Stimulated activated CD4-positive, alpha-beta T cell treated with anti-CD3 and anti-CD28 coated beads, Interleukin-12 subunit alpha, Interleukin-12 subunit beta, amount 100 ng/mL, for 4 hours (primary cell): ENCODE results near the gene ASAP3.

ENCODE experiments used
- DNase-seq: peaks from one replicate; pipeline ENCODE4 v3.0.0-alpha.2; 2020

ASAP3 gene

DNA sequence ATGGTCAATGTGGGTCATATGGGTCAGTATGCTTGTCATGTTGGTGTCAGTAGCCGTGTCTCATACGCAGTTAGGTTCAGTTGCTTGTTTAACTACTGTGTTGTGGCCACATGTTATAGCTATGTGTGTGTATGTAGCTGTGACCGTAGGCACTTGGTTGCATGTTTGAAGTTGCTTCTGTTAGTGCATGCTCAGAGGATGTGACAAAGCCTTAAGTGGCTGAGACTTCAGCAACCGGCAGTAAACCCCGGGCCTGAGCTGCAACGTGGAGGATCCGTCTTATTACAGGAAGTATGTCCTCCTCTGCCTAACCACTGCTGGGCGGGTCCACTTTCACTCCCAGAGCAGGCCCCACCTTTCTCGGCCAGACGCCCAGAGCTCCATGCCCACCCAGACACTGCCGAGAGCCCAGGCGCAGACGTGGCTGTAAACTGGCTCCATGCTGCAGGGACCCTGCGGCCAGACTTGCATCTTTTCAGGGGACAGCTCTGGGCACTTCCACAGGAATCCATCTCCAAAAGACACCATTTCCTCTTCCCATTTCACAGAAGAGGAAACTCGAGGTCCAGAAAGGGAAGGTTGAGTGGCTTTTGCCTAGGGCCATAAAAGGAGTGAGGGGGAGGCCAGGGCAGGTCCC is 61.6 kb downstream of the ASAP3 start:
- DNase-seq: peak; percentile 30

DNA sequence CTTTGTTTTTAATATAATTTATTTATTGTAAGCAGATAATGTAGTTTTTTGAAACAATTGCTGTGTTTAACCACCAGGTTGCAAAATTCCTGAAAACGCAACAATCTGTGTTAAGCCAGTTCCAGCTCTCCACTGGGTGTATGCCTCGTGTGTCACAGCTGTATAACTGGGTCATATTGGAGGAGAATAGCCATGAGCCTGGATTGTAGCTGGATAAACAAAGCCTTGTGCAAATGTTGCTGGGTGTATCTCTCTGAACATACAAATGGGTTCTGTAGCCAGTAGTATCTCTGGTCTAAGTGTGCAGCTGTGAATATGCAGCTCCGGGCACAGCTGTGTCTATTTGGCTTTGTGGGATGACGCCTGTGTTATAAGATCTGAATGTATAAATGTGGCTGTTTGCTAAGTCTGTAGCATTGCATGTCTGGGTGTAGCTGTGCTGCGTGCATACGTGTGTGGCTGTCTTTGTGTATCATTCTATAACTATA is 62.2 kb downstream of the ASAP3 start:
- no peak for DNase-seq

DNA sequence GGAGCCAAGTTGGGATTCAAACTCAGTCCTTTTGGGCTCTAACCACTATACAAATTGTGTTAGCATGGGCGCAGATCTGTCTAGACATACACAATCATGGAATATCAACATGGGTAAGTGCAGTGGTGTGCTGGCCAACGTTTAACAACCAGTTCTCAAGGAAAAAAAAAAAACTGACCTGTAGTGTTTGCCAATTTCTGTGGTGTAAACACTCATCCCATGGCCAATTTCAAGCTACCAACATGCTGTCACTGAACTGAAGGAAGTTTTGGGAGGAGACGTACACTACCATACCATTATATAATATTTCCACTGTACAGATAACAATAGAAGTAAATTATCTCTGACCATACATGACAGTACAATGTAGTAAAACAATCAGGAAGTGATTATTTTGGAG is 62.6 kb downstream of the ASAP3 start:
- DNase-seq: no peak

DNA sequence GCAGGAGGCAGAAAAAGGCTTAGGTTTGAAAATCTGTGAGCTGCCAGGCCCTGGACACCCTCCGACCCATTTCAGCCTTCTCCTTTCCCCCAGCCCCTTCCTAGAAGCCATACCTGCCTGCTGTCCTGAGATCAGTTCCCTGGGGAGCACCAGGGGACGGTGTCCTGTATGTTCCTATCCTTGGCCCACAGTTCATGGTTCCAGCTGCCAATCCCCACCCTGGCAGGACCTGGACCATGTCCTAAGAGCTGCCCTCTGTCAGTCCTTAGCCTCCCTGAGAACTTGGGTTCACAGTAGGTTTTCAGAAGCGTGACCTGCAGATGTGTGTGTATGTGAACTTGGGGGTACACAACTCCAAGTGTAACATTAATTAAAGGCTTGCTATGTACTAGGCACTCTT is 63.2 kb downstream of the ASAP3 start:
- no peak for DNase-seq

DNA sequence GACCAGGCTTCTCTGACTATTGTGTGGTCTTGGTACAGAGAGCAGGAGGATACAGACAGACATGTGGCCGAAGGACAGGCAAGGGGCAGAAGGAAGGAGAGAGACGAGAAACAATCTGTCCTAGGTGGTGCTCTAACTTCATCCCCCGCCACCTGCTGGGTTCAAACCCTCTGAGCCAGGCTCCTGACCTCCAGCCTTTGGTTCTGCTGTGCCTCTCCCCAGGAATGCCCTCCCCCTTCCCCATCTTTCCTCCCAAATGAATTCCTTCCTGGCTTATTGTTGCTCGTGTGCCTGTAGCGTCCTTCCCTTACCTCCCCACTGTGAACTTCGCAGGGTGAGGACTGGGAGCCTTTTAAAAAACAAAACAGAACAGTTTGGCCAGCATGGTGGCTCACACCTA is 64.8 kb downstream of the ASAP3 start:
- no peak for DNase-seq

DNA sequence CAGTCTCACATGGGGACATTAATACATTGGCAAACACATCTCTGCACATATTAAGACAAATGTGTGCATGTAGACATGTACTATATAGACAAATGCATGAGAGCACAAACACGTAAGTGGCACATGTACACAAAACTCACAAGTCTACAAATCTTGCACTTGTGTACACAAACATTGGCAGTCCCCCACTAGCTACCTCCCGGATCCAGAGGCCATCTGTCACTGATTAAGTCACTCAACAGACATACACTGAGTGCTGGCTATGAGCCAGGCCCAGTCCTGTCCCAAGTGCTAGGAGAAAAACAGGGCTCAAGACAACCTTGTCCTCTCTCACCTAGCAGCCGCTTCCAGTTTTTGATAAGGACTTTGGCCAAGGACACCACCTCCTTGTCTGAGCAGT is 66.4 kb downstream of the ASAP3 start:
- DNase-seq: no peak

DNA sequence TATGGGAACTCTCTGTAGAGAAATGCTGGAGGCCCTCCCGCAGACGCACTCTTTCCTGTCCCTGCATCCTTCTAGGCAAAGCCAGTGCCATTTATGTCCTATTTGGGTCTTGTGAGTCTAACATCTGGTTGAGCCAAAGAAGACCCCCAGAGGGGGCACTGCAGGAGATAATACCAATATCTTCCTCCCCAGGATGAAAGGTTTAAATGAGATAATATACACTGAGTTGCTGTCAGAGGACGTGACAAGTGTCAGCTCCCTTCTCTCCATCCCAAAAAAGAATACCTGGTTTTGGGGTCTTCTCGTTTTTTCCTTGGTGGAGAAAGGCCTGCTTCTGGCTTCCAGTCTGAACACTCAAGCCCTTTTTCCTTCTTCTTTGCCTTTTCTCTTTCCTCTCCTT is 67.0 kb downstream of the ASAP3 start:
- no peak for DNase-seq

DNA sequence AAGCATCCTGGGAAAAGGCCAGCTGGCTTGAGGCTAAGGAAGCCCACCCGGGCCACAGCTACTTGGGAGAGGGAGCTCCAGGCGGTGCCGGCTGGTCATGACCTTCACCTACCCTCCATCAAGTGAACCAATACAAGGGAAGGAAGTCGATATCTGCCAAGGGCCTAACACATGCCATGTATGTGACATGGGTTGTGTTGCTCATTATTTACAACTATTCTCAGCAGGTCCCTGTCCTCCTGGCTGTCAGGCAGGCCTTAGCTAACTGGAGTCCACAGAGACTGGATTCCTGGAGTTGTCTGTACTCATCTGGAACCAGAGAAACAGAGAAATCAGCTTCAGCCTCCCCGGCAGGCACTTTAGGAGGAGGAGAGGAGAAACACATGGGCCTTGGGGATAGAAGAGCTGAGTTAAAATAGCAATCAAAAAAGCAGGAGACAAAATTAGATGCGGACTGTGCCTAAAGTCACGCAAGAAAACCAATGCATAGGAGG is 75.1 kb downstream of the ASAP3 start:
- DNase-seq: no peak

DNA sequence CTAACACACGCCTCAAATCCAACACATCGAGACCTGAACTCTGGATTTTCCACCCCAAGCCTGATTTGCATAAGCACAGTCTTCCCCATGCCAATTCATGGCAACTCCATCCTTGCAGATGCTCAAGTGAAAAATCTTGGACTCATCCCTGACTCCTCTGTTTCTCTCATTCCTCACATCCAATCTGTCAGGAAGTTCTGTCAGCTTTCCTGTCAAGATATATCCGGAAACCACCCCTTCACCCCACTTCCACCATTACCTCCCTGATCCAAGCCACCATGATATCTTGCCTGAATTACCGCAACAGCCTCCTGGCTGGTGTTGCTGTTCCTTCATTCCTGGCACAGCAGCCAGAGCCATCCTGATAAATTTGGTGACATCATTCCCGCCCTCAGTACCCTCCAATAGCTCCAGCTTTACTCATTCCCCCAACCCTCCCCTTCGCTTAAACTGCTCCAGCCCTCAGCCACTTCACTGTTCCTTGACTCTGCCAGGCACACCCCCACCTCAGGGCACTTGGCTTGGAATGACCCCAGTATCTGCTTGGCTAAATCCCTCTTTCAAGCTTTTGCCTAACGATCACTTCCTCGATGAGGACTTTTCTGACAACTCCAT is 76.9 kb downstream of the ASAP3 start:
- no peak for DNase-seq

DNA sequence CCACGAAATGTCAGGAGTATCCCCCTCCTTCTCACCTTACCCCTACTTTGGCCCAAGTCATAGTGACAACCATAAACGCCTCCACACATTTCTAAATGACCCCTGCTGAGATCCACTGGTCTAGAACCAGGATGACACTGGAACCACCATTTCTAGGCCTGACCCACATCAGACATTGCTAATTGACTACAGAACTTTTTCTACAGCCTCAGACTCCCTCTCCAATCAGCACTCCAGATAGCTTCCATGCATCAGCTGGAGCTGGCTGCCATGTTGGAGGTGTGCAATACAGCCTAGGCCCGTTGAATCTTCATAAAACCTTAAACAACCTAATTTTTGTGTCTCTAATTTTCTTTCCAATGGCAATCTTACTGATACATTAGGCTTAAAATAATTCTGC is 78.0 kb downstream of the ASAP3 start:
- no peak for DNase-seq

DNA sequence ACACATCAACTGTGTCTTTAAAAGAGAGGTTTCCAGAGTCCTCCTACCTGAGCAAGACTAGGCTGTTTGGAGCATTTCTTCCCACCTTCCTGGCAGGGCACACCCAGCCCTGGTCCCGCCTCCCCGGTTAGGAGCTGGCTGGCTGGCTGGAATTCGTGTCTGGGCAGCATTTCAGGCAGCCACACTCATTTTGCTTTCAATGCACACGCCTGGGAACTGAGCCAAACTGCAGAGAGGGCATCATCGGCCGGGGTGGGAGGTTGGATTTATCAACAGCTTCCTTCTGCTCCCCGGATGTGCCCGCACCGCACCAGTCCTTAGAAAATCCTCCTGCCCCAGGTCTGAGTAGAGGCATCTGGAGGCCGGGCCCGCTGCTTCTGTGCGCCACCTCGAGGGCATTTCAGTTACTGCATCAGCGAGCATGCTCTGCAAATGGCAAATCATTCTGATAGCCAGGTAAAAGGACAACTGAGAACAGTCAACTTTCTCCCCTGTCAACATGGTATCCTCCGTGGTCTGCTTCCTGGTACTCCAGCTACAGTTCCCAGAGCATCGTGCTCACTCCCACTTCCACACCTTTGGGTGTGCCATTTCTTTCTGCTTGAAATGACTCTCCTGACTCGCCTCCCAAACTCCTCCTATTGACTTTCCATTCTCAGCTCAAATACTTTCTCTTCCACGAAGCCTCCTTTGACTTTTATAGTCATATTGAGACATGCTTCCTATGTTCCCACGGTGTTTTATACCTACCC is 80.1 kb downstream of the ASAP3 start:
- peak; percentile 85 for DNase-seq

DNA sequence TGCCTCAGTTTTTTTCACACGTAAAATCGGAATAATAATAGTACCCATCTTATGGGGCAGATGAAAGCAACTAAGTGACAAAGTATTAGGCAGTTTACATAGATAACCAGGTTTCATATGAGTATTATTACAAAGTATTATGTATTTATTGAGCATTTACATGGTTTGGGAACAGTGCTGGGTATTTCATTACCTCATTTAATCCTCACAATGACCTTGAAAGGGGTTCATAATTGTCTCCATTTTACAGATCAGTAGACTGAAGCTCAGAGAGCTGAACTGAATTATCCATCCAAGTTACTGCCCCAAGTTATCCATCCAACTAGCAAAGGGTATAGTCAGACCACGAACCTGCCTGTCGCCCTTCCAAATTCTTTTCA is 80.6 kb downstream of the ASAP3 start:
- no peak for DNase-seq

DNA sequence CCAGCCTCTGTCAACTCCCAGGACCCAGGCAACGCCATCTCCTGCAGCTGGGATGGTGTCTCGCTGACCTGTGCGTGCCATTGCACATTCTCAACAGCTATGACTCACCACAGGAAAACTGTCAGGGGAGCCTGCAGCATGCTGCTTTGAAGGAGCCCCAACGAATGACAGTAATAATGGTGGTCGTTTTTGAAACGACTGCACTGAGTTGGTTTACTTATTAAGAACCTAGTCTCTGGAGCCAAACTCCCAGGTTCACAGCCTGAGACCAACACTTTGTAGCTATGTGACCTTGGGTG is 81.0 kb downstream of the ASAP3 start:
- DNase-seq: no peak

DNA sequence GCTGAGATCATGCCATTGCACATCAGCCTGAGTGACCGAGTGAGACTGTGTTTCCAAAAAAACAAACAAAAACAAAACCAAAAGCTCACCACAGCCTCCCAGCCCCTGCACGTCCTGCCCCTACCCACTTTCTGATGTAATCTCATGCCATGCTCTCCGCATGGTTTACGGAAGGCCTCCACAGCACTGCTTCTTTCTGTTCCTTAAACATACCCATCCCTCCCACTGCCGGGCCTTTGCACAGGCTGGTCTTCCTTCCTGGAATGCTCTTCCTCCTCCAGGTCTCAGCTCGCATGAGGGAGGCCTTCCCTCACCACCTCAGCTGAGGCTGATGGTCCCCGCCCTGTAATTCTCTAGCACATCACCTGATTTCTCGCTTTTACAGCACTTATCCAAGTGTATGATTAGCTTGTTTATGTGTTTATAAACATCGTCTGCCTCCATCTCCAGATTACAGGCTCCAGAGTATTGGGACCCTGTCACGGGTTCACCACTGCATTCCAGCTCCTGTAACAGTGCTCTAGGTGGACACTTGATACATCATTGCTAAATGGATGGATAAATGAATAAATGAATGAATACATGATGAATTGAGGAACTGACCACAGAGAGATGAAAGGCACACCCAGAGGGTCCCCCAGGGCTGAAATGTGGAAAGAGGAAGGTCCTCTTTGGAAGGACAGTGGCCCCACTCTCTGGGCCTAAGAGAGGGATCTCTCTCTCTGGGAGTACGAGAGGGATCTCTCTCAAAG is 81.5 kb downstream of the ASAP3 start:
- no peak for DNase-seq

DNA sequence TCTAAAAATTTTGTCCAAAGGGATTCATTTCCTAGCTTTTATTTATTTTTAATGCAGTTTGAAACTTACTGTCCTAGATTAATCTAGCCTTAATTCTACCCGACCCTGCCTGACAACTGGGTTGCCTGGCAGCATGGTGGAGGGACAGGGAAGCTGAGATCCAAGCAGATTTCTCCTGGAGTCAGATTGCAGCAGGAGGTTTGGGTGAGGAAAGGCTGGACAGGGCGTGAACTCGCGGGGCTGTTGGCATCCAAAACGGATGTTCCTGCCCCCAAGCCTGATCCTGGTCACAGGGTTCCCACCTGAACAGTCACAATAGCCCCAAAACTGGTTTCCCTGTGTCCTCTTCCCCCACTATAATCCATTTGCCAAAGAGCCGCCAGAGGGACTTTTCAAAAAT is 82.7 kb downstream of the ASAP3 start:
- DNase-seq: no peak

DNA sequence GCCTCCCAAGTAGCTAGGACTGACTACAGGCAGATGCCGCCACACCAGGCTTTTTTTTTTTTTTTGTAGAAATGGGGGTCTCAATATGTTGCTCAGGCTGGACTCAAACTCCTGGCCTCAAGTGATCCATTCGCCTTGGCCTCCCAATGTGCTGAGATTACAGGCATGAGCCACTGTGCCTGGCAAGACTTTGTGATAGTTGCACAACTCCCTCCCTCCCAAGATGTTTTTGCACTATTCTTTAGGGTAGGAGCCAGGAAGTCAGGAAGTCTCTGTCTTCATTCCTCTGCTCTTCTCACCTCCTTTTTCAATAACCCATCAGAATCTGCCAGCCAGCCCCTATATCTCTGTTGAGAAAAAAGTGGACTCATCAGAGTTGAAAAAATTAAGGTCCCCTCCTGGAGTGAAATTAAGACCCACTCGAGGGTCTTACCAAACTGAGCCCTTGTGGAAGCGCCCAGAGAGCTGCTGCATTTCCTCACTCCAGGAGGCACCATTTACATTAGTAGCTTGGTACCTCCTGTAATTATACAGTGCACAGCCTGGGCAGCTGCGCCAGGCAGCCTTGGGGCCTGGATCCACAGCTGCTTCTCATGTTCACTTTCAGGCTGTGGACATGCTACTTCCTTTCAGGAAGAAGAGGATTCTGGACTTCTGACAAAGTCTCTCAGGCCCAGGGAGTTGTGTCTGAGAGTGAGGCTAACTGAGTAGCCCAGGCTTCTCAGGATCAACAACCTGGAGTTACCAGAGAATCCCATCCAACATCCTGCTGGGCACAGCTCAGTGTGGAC is 83.5 kb downstream of the ASAP3 start:
- DNase-seq: no peak

DNA sequence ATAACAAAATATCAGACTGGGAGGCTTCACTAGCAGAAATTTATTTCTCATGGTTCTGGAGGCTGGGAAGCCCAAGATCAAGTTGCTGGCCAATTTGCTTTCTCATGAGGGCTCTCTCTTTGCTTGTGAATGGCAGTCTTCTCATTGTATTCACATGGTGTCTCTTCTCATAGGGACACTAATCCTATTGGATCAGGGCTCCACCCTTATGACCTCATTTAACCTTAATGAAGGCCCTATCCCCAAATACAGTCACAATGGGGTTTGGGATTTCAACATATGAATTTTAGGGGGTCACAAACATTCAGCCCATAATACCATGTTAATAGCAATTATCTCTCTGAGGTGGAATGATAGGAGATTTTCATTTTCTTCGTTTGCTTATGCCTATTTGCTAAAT is 84.8 kb downstream of the ASAP3 start:
- DNase-seq: no peak

DNA sequence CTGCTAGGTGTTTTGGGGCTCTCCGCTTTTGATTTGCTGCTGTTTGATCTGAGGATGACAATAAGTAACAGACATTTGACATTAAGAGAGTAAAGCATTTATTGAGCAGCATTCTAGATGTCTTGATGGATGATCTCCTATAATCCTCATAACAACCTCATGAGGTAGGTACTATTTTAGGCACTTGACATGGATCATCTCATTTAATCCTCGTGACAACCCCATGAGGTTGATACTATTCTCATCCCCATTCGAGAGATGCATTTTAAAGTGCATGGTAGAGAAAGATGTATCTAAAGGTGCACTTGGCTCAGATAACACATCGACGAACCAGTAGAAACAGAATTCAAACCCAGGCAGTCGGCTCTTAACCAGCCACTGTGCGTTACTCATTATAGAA is 86.1 kb downstream of the ASAP3 start:
- DNase-seq: no peak

DNA sequence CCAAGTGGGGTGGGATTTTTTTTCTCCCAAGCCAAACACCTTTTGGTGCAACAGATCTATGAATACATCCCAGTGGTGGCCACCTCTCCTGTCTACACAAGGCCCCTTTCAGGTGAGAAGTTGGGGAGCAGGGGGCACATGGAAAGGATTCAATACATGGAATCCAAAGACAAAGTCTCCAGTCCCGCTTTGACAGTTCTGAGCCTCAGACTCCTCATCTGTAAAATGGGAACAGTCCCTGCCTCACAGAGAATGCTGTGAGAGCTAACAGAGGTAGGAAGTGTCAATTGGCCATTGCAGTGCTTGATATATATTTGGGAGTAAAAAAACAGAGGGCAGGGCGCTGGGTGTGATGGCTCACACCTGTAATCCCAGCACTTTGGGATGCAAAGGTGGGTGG is 87.6 kb downstream of the ASAP3 start:
- DNase-seq: no peak

DNA sequence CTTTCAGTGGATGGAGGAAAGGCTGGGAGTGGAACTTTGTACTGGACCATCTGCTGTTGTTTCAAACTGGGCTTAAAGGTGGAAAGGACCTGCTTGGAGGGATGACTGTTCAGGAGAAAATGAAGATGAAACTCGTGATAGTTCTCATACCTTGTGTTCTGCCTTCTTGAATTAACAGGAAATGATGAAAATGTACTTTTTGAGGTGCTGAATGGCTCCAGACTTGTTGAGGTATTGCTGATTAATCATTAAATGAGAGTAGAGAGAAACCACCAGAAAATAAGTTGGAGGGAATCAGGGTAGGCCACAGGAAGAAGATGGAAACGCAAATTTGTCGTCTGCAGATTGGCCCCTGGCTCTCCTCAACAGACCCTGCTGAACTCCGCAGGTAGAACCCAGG is 88.1 kb downstream of the ASAP3 start:
- no peak for DNase-seq

DNA sequence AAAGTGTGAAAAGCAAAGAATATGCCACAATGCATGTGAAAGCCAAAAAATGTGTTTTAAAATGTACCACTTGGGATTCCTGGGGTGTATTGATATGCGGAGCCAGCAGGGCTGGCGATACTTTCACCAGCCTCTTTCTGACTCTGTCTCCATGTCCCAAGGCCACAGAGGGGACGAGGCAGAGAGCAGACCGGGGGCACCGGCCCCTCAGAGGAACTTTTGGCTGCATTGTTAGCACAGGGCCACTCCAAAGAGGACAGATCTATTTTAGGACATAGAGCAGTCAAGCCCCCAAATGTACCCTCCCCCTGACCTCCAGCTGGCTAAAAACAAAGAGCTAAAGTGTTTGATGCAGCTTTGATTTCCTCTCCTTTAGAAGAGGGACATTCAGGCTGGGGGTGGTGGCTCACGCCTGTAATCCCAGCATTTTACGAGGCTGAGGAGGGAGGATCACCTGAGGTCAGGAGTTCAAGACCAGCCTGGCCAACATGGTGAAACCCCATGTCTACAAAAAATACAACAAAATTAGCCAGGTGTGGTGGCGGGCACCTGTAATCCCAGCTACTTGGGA is 88.7 kb downstream of the ASAP3 start:
- DNase-seq: no peak

DNA sequence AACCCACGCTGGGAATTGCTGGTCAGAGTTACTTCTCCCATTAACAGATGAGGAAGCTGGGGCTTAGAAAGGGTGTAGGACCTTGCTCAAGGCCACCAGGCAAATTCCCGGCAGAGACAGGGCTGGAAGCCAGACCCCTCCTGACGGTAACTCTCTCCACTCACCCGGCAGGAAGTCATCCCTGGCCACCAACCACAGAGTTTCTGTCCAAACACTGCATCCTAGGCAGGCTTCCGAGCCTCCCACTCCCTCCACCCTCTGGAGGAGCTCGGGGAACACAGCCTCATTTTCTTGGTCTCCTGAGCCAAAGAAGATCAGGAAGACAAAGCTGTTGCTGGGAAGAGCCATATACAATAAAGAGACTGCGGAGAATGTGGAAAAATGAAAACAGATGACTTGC is 89.3 kb downstream of the ASAP3 start:
- DNase-seq: no peak

DNA sequence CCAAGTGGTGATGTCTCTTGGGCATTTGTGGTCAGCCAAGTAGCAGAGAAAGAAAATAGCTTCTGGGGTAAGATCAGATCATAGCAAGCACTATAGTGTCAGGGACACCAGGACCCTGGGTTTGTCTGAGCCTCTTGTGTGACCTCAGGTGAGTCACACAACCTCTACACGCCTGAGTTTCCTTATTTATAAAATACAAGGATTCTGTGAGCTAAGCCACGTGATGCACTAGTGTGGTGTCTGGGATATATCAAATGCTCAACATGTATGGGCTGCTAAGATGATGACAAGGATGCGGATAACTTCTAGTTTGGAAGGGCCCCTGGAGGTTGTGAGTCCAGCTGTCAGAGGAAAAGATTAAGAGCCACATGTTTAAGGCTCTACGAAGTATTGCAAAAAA is 89.8 kb downstream of the ASAP3 start:
- no peak for DNase-seq
